ENCODE results near the gene GUCA1A.
"Not testable (repeated sequence)": the region's sequence is repeated elsewhere in the genome, so short reads cannot be mapped to it uniquely, and the experiment has no call there.

GUCA1A gene

GRCh38 chr6:42148058-42148457 is 25.1 kb upstream of the GUCA1A start:
- no peak for DNase-seq

GRCh38 chr6:42150254-42150653 is 22.9 kb upstream of the GUCA1A start:
- DNase-seq: no peak

- DNase-seq: no peak
Measured at GRCh38 chr6:42152024-42152423, 21.1 kb upstream of the GUCA1A start.

GRCh38 chr6:42152528-42153213 is 20.5 kb upstream of the GUCA1A start:
- not testable (repeated sequence) for DNase-seq

- DNase-seq: no peak
Measured at GRCh38 chr6:42153921-42154320, 19.2 kb upstream of the GUCA1A start.

- DNase-seq: no peak
Measured at GRCh38 chr6:42154461-42155209, 18.5 kb upstream of the GUCA1A start.

- DNase-seq: no peak
Measured at GRCh38 chr6:42155293-42155692, 17.9 kb upstream of the GUCA1A start.

GRCh38 chr6:42156638-42157037 is 16.5 kb upstream of the GUCA1A start:
- no peak for DNase-seq

GRCh38 chr6:42158011-42158410 is 15.2 kb upstream of the GUCA1A start:
- DNase-seq: no peak

- DNase-seq: no peak
Measured at GRCh38 chr6:42158631-42159030, 14.5 kb upstream of the GUCA1A start.

- no peak for DNase-seq
Measured at GRCh38 chr6:42159431-42160024, 13.6 kb upstream of the GUCA1A start.

GRCh38 chr6:42162384-42162783 is 10.8 kb upstream of the GUCA1A start:
- DNase-seq: no peak

GRCh38 chr6:42162812-42163211 is 10.4 kb upstream of the GUCA1A start:
- DNase-seq: no peak

- no peak for DNase-seq
Measured at GRCh38 chr6:42163981-42164380, 9.2 kb upstream of the GUCA1A start.

GRCh38 chr6:42165016-42165415 is 8.1 kb upstream of the GUCA1A start:
- DNase-seq: no peak

- DNase-seq: no peak
Measured at GRCh38 chr6:42166444-42167141, 6.6 kb upstream of the GUCA1A start.

- no peak for DNase-seq
Measured at GRCh38 chr6:42168650-42169049, 4.5 kb upstream of the GUCA1A start.

- DNase-seq: not testable (repeated sequence)
Measured at GRCh38 chr6:42169780-42170179, 3.4 kb upstream of the GUCA1A start.

GRCh38 chr6:42171813-42172581 is 1.2 kb upstream of the GUCA1A start:
- no peak for DNase-seq

GRCh38 chr6:42175860-42176259 is 2.7 kb downstream of the GUCA1A start:
- no peak for DNase-seq

- DNase-seq: no peak
Measured at GRCh38 chr6:42176981-42177380, 3.8 kb downstream of the GUCA1A start.

- no peak for DNase-seq
Measured at GRCh38 chr6:42177514-42178364, 4.6 kb downstream of the GUCA1A start.

Data from cortex of kidney (tissue), 1 donor.